Measurements from ENCODE around the gene C17orf67.

DNA sequence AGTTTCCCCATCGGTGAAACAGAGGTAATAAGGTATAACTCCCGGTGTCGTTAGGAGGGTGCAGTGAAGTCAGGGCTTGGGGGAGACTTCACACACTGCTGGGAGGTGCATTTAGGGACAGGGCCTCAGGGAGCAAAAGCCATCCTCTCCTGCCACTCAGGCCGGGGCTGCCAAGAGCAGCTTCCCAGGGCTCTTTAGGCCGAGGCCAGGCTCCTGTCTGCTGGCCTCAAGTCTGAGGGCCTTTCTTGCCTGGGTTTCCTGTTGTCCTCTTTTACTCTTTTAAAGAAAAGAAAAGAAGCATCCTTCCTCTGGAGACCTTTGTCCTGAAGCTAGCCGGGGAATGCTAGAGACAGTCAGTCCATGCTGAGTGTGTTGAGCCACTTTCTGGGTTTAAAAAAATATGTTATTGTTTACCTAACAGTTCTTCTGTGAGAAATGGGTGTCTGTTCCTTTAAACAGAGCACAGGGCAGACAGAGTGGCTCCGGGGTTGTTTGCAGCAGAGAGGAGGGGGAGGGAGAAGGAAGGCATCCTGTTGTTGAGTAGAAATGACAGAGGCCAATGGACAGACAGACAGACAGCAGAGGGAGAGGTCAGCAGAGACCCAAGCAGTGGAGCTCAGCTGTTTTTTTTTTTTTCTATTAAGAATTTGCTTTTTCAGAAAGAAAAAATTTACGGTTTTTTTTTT is 79.1 kb downstream of the C17orf67 start:
- TF ChIP-seq POLR2A (IDR thresholded peaks at IDR 0.05) (no peak), EP300 (IDR thresholded peaks at IDR 0.05; ENCODE audit: low read depth) (no peak)
- TF ChIP-seq, protein P1, sequence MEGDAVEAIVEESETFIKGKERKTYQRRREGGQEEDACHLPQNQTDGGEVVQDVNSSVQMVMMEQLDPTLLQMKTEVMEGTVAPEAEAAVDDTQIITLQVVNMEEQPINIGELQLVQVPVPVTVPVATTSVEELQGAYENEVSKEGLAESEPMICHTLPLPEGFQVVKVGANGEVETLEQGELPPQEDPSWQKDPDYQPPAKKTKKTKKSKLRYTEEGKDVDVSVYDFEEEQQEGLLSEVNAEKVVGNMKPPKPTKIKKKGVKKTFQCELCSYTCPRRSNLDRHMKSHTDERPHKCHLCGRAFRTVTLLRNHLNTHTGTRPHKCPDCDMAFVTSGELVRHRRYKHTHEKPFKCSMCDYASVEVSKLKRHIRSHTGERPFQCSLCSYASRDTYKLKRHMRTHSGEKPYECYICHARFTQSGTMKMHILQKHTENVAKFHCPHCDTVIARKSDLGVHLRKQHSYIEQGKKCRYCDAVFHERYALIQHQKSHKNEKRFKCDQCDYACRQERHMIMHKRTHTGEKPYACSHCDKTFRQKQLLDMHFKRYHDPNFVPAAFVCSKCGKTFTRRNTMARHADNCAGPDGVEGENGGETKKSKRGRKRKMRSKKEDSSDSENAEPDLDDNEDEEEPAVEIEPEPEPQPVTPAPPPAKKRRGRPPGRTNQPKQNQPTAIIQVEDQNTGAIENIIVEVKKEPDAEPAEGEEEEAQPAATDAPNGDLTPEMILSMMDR (IDR thresholded peaks at IDR 0.05) = no peak
